GM04503 (cell line): ENCODE measurements around the gene TMEM234.

Experiments used
- DNase-seq: peaks from one replicate; pipeline ENCODE4 v3.0.0-alpha.2; 2012; ENCODE audit warnings: low read depth

Gene TMEM234

DNA sequence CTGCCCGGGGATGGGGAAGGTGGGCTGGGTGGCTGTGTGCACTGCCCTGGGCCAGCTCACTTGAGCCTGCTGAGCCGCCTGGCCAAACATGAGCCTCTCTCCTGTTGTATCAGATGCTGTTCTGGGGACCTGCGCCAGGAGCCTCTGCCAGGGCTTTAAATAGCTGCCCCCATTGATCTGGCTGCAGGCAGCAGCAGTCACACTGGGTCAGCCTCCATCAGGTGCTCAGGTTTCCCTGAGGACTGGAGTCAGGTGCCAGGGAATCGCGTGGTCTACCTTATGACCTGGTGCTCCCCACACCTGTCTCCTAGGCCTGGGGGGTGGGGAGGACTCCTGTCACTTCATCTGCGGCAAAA, 22.5 kb downstream of the TMEM234 start:
- no peak for DNase-seq

DNA sequence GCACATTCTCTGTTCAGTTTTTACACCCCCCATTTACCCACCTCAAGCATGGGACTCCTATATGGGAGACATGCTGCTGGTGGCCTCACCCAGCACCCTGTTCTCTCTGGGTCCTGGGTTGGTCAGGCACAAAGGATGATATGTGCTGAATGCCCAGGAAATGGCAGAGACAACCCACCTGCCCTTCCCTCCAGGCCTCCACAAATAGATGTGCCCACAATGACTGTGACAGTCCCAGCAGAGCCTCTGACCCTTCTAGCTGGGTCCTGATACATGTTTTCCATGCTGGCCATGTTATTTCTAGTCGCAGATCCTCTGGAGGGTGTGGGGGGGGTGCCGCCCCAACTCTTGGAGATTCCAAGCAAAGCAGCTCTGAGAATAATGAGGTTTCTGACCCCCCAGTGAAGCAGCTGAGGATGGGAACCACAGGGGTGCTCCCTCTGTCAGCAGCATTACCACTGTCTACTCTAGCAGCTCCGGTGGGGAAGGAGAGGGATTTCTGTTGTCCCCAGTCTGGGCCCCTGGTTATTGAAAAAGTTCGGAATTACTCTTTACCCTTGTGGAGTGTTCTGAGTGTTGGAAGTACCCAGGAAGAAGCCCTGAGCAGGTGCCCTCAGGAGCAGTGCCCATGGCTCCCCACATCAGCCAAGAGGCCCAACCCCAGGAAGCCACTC, 23.0 kb downstream of the TMEM234 start:
- no peak for DNase-seq

DNA sequence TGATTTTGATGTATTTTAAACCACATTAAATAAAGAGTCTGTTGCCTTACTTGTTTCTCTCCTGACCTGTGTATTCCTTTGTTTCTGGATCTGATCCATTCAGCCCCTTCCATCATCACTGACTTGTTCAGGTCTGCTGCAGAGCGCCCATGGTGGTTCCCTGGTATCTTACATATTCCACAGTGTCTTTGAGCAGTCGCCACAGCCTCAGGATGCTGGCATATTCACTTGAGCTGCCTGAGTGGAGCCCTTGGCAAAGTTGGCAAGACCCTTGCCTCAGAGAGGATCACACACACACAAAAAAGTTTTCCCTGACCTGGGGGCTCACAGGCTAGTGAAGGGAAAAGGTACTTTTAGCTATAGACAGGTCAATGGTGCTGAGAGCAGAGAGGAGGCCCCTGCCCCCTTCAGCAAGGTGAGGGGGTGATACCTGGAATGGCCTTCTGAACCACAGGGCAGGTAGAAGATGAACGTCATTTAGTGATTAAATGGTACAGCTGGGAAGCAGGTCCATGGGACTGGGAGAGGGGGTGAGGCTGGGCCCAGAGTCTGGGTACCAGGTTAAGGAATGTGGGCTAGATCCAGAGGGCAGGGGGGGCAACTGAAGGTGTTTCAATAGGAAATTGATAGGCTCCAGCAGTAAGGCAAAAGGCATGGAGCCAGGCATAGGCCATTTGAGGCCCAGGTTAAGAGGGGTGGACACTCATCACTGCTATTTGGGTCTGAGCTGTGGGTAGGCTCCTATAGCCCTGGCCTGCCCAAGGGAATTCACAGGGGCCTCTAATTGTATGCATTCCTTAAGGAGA, 23.7 kb downstream of the TMEM234 start:
- DNase-seq: no peak

DNA sequence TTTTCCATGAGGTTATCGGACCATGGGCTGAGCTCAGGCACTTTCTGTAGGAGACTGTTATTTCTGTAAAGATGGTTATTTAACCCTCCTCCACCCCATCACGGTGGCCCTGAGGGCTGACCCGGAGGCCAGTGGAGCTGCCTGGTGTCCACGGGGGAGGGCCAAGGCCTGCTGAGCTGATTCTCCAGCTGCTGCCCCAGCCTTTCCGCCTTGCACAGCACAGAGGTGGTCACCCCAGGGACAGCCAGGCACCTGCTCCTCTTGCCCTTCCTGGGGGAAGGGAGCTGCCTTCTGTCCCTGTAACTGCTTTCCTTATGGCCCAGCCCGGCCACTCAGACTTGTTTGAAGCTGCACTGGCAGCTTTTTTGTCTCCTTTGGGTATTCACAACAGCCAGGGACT, 24.3 kb downstream of the TMEM234 start:
- DNase-seq: no peak

- DNase-seq: no peak
Observed at GRCh38 chr1:32197074-32197473, 25.1 kb downstream of the TMEM234 start.

GRCh38 chr1:32195972-32196823, 26.0 kb downstream of the TMEM234 start:
- no peak for DNase-seq

DNA sequence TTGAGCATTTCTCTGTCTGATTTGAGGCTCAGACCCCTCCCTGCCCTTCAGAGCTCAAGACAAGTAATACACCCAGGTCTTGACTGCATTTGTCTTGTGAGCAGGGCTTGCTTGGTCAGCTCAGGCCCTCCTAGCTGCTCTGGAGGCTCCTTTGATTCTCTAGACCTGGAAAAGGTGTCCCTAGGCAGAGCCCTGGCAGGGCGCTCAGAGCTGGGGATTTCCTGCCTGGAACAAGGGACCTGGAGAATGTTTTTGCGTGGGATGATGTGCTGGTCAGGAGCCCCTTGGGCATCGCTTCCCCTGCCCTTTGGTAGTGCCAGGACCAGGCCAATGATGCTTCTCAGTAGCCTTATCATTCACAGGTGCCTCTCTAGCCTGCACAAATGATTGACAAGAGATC, 26.6 kb downstream of the TMEM234 start:
- DNase-seq: no peak

- no peak for DNase-seq
Observed at GRCh38 chr1:32194984-32195383, 27.2 kb downstream of the TMEM234 start.

DNA sequence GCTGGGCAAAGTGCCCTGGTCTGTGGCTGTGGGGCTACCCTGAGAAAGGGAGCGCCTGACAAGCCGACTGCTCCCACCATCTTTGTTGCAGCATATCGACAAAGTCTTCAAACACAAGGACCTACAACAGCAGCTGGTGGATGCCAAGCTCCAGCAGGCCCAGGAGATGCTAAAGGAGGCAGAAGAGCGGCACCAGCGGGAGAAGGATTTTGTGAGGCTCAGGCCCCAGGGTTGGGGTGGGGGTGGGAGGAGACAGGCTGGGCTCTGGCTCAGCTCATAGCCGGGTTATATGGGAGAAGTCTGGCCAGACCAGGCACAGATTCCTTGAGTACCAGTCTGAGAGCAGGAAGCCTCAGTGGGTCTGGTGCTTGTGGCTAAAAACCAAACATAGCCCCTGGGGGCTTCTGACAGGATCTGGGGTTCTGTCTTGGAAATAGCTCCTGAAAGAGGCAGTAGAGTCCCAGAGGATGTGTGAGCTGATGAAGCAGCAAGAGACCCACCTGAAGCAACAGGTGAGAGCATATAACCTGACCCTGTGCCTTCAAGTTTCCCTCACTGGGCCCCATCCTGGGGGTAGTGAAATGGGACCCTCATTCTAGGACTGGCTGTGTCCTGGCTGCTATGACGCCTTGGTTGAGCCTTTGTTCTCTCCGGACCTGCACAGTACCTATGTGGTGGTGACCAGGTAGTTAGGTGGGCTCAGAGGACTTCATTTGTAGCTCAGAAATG, 29.8 kb downstream of the TMEM234 start:
- DNase-seq: no peak

DNA sequence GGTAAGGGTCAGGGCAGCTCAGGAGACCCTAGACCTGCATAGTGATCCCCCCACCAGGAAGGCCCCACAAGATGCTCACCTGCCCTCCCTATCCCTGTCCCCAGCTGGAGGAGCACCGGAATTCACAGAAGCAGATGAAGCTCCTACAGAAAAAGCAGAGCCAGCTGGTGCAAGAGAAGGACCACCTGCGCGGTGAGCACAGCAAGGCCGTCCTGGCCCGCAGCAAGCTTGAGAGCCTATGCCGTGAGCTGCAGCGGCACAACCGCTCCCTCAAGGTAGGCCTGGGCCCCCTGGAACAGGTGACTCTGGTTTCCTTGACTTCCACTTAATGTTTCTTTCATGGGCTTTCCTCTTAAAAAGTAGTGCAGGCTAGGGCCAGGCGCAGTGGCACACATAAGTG, 34.3 kb downstream of the TMEM234 start:
- DNase-seq: no peak

DNA sequence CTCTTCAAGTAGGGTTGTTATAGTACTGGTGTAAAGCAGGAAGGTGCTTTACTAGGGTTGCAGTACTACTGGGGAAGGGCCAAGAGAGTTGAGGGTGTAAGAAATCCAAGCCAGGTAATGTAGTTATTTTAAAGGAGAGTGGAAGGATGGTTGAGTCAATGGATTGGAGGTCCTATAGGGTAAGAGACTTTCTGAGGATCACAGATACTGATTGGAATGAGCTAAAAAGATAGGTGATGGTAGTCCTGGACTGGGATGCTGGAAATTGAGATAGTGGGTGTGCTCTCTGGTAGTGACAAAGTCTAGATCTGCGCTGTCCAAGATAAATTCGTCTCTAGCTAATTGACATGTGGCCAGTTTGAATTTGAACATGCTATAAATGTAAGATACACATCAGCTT, 35.7 kb downstream of the TMEM234 start:
- DNase-seq: no peak

DNA sequence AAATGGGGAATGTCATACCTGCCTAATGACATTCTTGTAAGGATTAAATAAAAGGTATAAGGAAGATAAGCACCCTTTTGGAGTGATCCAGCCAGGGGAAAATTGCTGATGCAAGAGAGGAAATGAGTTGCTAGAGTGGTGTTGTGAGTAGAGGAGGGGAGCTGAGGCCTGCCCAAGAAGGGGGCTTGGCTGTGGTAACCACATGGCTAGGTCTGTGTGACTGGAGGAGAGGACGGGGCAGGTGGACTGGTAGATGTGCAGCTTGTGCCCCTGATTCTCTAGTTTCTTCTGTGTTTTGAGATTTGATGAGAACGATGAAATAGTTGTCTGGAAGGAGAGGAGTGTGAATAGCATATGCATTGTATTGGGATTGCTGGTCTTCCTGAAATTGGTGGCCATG, 36.1 kb downstream of the TMEM234 start:
- DNase-seq: no peak

DNA sequence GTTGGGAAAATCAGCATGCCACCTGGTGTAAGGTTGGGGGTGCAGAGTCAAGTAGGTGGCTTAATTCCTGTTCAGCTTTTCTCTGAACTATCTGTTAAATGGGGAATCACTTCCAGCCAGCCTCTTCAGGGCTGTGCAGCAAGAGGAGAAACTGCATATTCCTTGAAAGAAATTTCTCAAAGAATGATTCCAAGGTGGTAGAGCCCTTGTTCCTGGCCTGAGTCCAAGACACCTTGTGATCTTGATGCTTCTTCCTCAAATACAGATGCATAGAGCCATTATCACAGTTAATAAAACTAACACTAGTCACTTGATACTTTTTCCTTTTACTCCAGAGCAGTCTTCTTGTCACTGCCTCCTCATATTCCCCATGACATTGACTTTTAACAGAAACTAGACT, 37.5 kb downstream of the TMEM234 start:
- no peak for DNase-seq

- DNase-seq: no peak
Observed at GRCh38 chr1:32182060-32182459, 40.1 kb downstream of the TMEM234 start.

DNA sequence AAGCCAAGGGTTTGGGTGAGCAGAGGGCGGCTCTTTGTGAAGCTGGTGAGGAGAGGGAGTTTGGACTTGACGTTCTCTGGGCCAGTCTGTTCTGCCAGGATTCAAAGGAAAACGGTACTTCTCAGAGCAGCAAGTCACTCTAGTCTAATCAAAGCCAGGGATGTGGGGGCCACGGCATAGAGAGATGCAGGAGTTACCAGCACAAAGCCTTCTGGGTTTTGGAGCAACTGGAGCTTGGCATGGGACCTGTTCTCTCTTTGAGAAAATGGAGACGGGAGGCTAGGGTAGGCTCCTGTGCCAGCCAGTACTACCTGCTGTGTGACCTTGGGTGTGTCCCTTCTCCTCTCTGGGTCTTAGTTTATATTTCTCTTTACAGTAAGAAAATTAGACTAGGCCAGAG, 40.6 kb downstream of the TMEM234 start:
- DNase-seq: no peak

GRCh38 chr1:32181065-32181464, 41.1 kb downstream of the TMEM234 start:
- DNase-seq: no peak

GRCh38 chr1:32180186-32181060, 41.7 kb downstream of the TMEM234 start:
- DNase-seq: no peak

GRCh38 chr1:32179443-32180185, 42.5 kb downstream of the TMEM234 start, which contains the start of gene TXLNA:
Gene TXLNA, plus strand, starts transcription at chr1:32179675. Its CDS starts 671 bp downstream, at chr1:32180346.
- peak; percentile 60 for DNase-seq

- DNase-seq: no peak
Observed at GRCh38 chr1:32179193-32179442, 43.0 kb downstream of the TMEM234 start.

DNA sequence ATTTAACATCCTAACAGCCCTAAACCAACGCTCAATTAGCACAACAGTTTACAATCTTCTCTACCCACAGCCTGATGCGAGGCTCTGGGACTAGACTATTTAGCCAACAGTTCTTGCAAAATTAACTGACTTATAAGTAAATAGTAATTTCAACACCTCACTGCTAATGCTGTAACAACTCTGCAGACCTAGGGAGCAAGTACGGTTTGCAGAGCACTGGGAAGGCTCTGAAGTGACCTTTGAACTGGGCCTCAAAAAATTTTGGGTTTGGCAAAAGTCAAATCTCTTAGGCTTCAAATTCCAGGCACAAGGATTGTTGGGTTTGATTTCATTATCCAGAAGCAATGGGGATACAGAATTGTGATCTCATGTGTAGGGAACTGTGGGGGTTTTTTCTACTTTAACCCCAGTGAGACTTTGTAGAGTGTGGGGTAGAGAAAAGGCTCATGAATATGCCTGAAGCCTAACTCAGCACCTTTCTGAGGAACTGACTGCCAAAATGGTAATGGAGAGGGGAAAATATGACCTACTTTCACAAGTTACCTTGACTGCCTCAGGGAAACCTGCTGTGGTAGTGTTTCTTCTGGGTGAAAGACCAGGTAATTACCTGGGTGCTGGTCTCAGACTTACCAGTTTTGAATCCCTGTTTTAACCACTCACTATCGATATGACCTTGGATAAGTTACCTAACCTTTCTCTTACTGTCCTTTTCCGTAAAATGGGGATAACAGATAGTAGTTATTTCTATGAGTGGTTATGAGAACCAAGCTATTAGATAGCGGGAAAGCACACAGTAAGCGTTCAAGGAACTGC, 43.6 kb downstream of the TMEM234 start:
- no peak for DNase-seq
